Activated gamma-delta T cell treated with anti-CD3 and anti-CD28 coated beads, Interleukin-2, amount 50 U/mL, for 16 hours (primary cell): ENCODE data around the gene PTRH1.

Experiments
- DNase-seq: peaks from one replicate; pipeline ENCODE4 v3.0.0-alpha.2; 2020; ENCODE audit warnings: low read depth

Gene PTRH1

GRCh38 chr9:127720031-127720864, 4.8 kb upstream of the PTRH1 start:
- DNase-seq: no peak

- DNase-seq: no peak
Measured at GRCh38 chr9:127717766-127718165, 2.3 kb upstream of the PTRH1 start.

GRCh38 chr9:127716412-127716811, 949 bp upstream of the PTRH1 start:
- DNase-seq: no peak

GRCh38 chr9:127714951-127715469, 453 bp downstream of the PTRH1 start:
- DNase-seq: no peak

- DNase-seq: no peak
Measured at GRCh38 chr9:127714020-127714750, 1.3 kb downstream of the PTRH1 start.

GRCh38 chr9:127712867-127713266, 2.6 kb downstream of the PTRH1 start:
- no peak for DNase-seq

- no peak for DNase-seq
Measured at GRCh38 chr9:127712371-127712770, 3.1 kb downstream of the PTRH1 start.

- DNase-seq: no peak
Measured at GRCh38 chr9:127711831-127712274, 3.6 kb downstream of the PTRH1 start.

GRCh38 chr9:127711226-127711701, 4.2 kb downstream of the PTRH1 start:
- no peak for DNase-seq

- DNase-seq: no peak
Measured at GRCh38 chr9:127710204-127710783, 5.2 kb downstream of the PTRH1 start.

- DNase-seq: no peak
Measured at GRCh38 chr9:127708952-127709587, 6.4 kb downstream of the PTRH1 start.

- peak; percentile 17 for DNase-seq
Measured at GRCh38 chr9:127707766-127708165, 7.7 kb downstream of the PTRH1 start.

- DNase-seq: no peak
Measured at GRCh38 chr9:127706836-127707241, 8.6 kb downstream of the PTRH1 start, which contains the start of gene CFAP157. Gene CFAP157 (plus strand): TSS chr9:127706988. CDS start chr9:127707032, 44 bp downstream.

- DNase-seq: no peak
Measured at GRCh38 chr9:127705577-127706379, 9.7 kb downstream of the PTRH1 start.

- DNase-seq: no peak
Measured at GRCh38 chr9:127703289-127703946, 12.0 kb downstream of the PTRH1 start.

- DNase-seq: no peak
Measured at GRCh38 chr9:127700594-127701255, 14.7 kb downstream of the PTRH1 start.

GRCh38 chr9:127700140-127700539, 15.3 kb downstream of the PTRH1 start:
- DNase-seq: no peak

- DNase-seq: peak; percentile 82
Measured at GRCh38 chr9:127698985-127699670, 16.3 kb downstream of the PTRH1 start.

GRCh38 chr9:127698386-127698785, 17.1 kb downstream of the PTRH1 start:
- no peak for DNase-seq
